Thyroid gland (tissue), 4 donors: ENCODE measurements around the gene CPXM1.

ENCODE experiments used
- POLR2A ChIP-seq, 2 donors: fragments of 450-650 bp; IDR thresholded peaks; one replicate each; pipeline ENCODE4 v1.6.1; 2017; ENCODE audit warnings: antibody characterized with exemption in 2 of 2, mild to moderate bottlenecking in 2 of 2, moderate library complexity in 1 of 2
- TF ChIP-seq, protein P1 (sequence below), 6 experiments: fragments of 200-600 bp in 3 of 6; fragments of 450-650 bp in 3 of 6; sonication (generic) in 3 of 6; IDR thresholded peaks; one replicate each; pipeline ENCODE4 v1.5.1; 2016 to 2019; ENCODE audit warnings: antibody characterized with exemption in 6 of 6, mild to moderate bottlenecking in 2 of 6, inconsistent platforms in 1 of 6, moderate library complexity in 1 of 6

DNA sequence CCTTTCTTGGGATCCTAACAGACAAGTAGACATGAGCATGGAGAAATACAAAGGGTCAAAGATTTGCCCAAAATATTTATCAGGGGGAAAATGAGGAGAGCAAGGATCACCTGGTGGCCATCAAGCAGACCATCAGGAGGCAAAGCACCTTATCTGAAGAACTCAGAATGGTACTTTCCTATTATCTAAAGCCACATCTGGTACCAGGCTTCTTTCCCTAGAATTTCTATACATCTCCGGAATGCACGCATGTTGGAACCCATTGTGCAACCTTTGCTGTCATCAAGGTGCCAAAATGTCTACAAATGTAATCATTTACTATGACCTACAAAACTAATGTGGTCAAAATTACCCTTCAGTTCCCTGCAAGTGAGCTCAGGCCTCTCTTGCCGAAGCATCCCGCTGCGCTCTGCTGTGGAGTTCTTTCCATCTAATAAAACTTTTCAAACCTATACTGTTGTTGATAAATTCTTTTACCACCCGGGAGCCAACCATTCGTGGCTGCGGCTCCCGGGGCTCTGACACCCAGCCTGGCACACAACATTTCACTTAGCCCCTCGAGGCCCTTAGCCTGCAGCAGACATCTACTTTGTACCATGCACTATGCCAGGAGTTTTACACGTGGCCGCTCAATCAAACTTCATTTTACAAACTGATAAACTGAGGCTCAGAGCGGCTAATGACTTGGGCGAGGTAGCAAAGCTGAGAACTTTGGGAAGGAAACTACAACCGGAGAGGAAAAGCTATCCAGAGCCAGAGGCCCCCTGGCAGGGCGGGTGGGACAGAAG lies 3.8 kb upstream of the CPXM1 start:
- TF ChIP-seq, protein P1, sequence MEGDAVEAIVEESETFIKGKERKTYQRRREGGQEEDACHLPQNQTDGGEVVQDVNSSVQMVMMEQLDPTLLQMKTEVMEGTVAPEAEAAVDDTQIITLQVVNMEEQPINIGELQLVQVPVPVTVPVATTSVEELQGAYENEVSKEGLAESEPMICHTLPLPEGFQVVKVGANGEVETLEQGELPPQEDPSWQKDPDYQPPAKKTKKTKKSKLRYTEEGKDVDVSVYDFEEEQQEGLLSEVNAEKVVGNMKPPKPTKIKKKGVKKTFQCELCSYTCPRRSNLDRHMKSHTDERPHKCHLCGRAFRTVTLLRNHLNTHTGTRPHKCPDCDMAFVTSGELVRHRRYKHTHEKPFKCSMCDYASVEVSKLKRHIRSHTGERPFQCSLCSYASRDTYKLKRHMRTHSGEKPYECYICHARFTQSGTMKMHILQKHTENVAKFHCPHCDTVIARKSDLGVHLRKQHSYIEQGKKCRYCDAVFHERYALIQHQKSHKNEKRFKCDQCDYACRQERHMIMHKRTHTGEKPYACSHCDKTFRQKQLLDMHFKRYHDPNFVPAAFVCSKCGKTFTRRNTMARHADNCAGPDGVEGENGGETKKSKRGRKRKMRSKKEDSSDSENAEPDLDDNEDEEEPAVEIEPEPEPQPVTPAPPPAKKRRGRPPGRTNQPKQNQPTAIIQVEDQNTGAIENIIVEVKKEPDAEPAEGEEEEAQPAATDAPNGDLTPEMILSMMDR (IDR thresholded peaks at IDR 0.05): no peak
- TF ChIP-seq POLR2A (IDR thresholded peaks at IDR 0.05): no peak
